ENCODE results near the gene MAP3K20. TPM values are rescaled to one million over a fixed set of nuclear protein-coding genes. Genes with fewer than 3 reads are reported as not detected.

The MAP3K20 gene
- total RNA-seq, 1 donor from 2014 or later: 18.0 TPM

DNA sequence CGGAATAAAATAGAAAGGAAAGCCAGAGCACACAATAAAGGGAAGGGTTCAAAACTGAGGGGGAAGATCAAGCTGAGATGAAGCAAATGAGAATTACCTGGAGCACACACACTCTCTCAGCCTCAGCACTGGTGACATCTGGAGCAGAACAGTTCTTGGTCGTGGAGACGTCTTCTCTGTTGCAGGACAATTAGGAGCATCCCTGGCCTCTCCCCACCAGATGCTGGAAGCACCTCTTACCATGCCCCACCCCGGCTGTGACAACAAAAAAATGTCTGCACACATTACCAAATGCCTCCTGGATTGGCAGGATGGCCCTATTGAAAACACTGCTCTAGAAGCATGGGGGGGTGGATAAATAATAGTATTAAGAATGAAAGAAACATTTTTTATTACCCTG, 43.6 kb upstream of the MAP3K20 start:
- Histone ChIP-seq H3K9me3 (ENCODE audit: low read depth) (no peaks in the 10 kb centered on the region), H3K27ac (no peak overlapping the region), H2AFZ (replicated peaks) (no peak overlapping the region), H3K4me2 (no peak overlapping the region), H3K36me3 (no peaks in the 10 kb centered on the region), H3K4me3 (no peak overlapping the region), H3K27me3 (no peaks in the 10 kb centered on the region), H3K4me1 (no peaks in the 10 kb centered on the region), H3F3A (ENCODE audit: low read depth) (no peaks in the 10 kb centered on the region), H4K20me1 (ENCODE audit: low read depth) (no peaks in the 10 kb centered on the region), H3K9ac (no peak overlapping the region), H3K79me2 (ENCODE audit: low read depth) (no peaks in the 10 kb centered on the region)
- Mint-ChIP-seq H3K27ac (no peak overlapping the region), H3K4me3 (no peak overlapping the region), H3K4me1 (peaks cover 16% of the 10 kb centered on the region), H3K27me3 (ENCODE audit: insufficient read depth, low read depth) (peaks cover 2% of the 10 kb centered on the region), H3K36me3 (no peaks in the 10 kb centered on the region), H3K9me3 (no peaks in the 10 kb centered on the region)
- no peak for DNase-seq (ENCODE audit: low spot score)
- TF ChIP-seq EZH2 (IDR thresholded peaks at IDR 0.05) (no peak), CTCF (IDR thresholded peaks at IDR 0.05) (no peak), EZH2phosphoT487 (IDR thresholded peaks at IDR 0.05) (no peak)

DNA sequence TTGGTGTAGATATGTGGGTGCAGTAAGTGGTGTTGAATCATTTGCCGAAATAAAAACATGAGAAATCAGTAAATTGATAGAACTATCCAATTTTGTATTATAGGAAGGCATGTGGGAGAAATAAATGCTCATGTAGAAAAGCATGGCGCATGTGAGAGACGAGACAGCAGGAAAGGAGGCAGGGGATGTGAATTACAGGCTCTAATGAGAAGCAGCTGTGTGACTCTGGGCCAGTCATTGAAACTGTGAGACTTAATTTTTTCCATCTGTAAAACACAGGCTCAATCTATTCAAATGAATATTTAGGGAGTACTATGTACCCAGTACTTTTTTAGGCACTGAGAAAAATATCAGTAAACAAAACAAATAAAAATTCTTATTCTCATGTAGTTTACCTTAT, 42.6 kb upstream of the MAP3K20 start:
- H3K9me3 Mint-ChIP-seq: no peaks in the 10 kb centered on the region
- no peaks in the 10 kb centered on the region for H3K4me1 ChIP-seq
- no peaks in the 10 kb centered on the region for H3K36me3 ChIP-seq
- H2AFZ ChIP-seq (replicated peaks): no peak overlapping the region
- no peak overlapping the region for H3K4me3 Mint-ChIP-seq
- no peak overlapping the region for H3K4me3 ChIP-seq
- no peak for DNase-seq (ENCODE audit: low spot score)
- H4K20me1 ChIP-seq (ENCODE audit: low read depth): no peaks in the 10 kb centered on the region
- H3K79me2 ChIP-seq (ENCODE audit: low read depth): no peaks in the 10 kb centered on the region
- H3K27ac Mint-ChIP-seq: no peak overlapping the region
- H3K4me2 ChIP-seq: no peak overlapping the region
- no peaks in the 10 kb centered on the region for H3F3A ChIP-seq (ENCODE audit: low read depth)
- H3K27me3 Mint-ChIP-seq (ENCODE audit: insufficient read depth, low read depth): peaks cover 2% of the 10 kb centered on the region
- no peaks in the 10 kb centered on the region for H3K9me3 ChIP-seq (ENCODE audit: low read depth)
- H3K36me3 Mint-ChIP-seq: no peaks in the 10 kb centered on the region
- no peak for TF ChIP-seq EZH2phosphoT487 (IDR thresholded peaks at IDR 0.05)
- TF ChIP-seq CTCF (IDR thresholded peaks at IDR 0.05): no peak
- no peak for TF ChIP-seq EZH2 (IDR thresholded peaks at IDR 0.05)
- H3K27me3 ChIP-seq: no peaks in the 10 kb centered on the region
- H3K9ac ChIP-seq: no peak overlapping the region
- H3K4me1 Mint-ChIP-seq: peaks cover 18% of the 10 kb centered on the region
- H3K27ac ChIP-seq: no peak overlapping the region

GRCh38 chr2:173034143-173034542, 41.5 kb upstream of the MAP3K20 start:
- Histone ChIP-seq H3K9ac (no peak overlapping the region), H3K79me2 (ENCODE audit: low read depth) (no peaks in the 10 kb centered on the region), H3K4me2 (no peak overlapping the region), H2AFZ (replicated peaks) (no peak overlapping the region), H3K9me3 (ENCODE audit: low read depth) (no peaks in the 10 kb centered on the region), H3K27ac (no peak overlapping the region), H3F3A (ENCODE audit: low read depth) (no peaks in the 10 kb centered on the region), H3K4me1 (no peaks in the 10 kb centered on the region), H3K36me3 (no peaks in the 10 kb centered on the region), H4K20me1 (ENCODE audit: low read depth) (no peaks in the 10 kb centered on the region), H3K4me3 (no peak overlapping the region), H3K27me3 (no peaks in the 10 kb centered on the region)
- no peak for TF ChIP-seq CTCF (IDR thresholded peaks at IDR 0.05)
- no peak for TF ChIP-seq EZH2phosphoT487 (IDR thresholded peaks at IDR 0.05)
- no peak for TF ChIP-seq EZH2 (IDR thresholded peaks at IDR 0.05)
- peaks cover 18% of the 10 kb centered on the region for H3K4me1 Mint-ChIP-seq
- H3K27me3 Mint-ChIP-seq (ENCODE audit: insufficient read depth, low read depth): peaks cover 2% of the 10 kb centered on the region
- no peak for DNase-seq (ENCODE audit: low spot score)
- H3K4me3 Mint-ChIP-seq: no peak overlapping the region
- H3K9me3 Mint-ChIP-seq: peaks cover 2% of the 10 kb centered on the region
- H3K27ac Mint-ChIP-seq: no peak overlapping the region
- no peaks in the 10 kb centered on the region for H3K36me3 Mint-ChIP-seq

Data from neural progenitor cell (in vitro differentiated cells).